ENCODE data around the gene LRRC45.

Gene LRRC45

GRCh38 chr17:82022310-82022980 is 660 bp upstream of the LRRC45 start, which contains the start of gene CENPX:
CENPX (minus strand) TSS chr17:82022878; CDS start chr17:82022861, 17 bp downstream.
- H3K4me3 ChIP-seq (ENCODE audit: low read depth, low read length), result peak within 1 kb of the TSS; percentile 95
- H3K4me1 ChIP-seq (ENCODE audit: control insufficient read depth, insufficient read depth, low read length), result peaks cover 11% of the 10 kb centered on the region
- H3K9me3 ChIP-seq (ENCODE audit: control insufficient read depth, insufficient read depth, low read depth, low read length), result no peaks in the 10 kb centered on the region
- ChIA-PET POLR2A (interaction anchor here (0.6 to 5.1 kb wide), 35 partner anchors 8 to 319 kb away, joined by 3 to 61 read pairs (median 5); partner anchors contain the start of genes DCXR, FASN, MCRIP1 and MRPL12), CTCF (interaction anchor here (0.5 to 7.6 kb wide), 19 partner anchors 8 to 1054 kb away, joined by 3 to 105 read pairs (median 4); partner anchors contain the start of genes DCXR, NOTUM and RAC3)
- H3K36me3 ChIP-seq (ENCODE audit: control insufficient read depth in 2 of 2, insufficient read depth in 1 of 2, low read length in 2 of 2), result peaks cover 0 to 47% of the 10 kb centered on the region in 2 experiments; a peak in 2 of 3 replicates
- H3K27ac ChIP-seq (ENCODE audit: extremely low read depth, low read depth, low read length), result peak within 1 kb of the TSS; percentile 94
- TF ChIP-seq ZSCAN5A (tag by site-specific recombination; IDR thresholded peaks at IDR 0.05), result peak; percentile 36; the same call in 1 of the 2 replicates
- TF ChIP-seq CTCF (tag by site-specific recombination; IDR thresholded peaks at IDR 0.05), result 0 out of 2 replicates have a peak, but pooled peaks have one; percentile 8
- TF ChIP-seq ZNF404 (tag by site-specific recombination; IDR thresholded peaks at IDR 0.05), result no peak
- no peak for TF ChIP-seq SCRT2 (tag by site-specific recombination; IDR thresholded peaks at IDR 0.05)
- no peak for TF ChIP-seq PRDM1 (tag by site-specific recombination; IDR thresholded peaks at IDR 0.05)
- TF ChIP-seq ZNF132 (tag by site-specific recombination; IDR thresholded peaks at IDR 0.05; ENCODE audit: borderline replicate concordance), result no peak
- TF ChIP-seq ZBTB8A (tag by site-specific recombination; IDR thresholded peaks at IDR 0.05), result 0 out of 2 replicates have a peak, but pooled peaks have one; percentile 49
- no peak for TF ChIP-seq ZNF639 (tag by site-specific recombination; IDR thresholded peaks at IDR 0.05)
- TF ChIP-seq ZNF2 (tag by site-specific recombination; IDR thresholded peaks at IDR 0.05), result peak; percentile 64; the same call in 1 of the 2 replicates
- TF ChIP-seq ZNF266 (tag by site-specific recombination; IDR thresholded peaks at IDR 0.05; ENCODE audit: low read depth), result no peak
- no peak for TF ChIP-seq ZNF654 (tag by site-specific recombination; IDR thresholded peaks at IDR 0.05; ENCODE audit: low read depth)
- no peak for TF ChIP-seq ZBTB21 (tag by site-specific recombination; IDR thresholded peaks at IDR 0.05)
- no peak for TF ChIP-seq ZNF501 (tag by site-specific recombination; IDR thresholded peaks at IDR 0.05)
- TF ChIP-seq ZNF549 (tag by site-specific recombination; IDR thresholded peaks at IDR 0.05), result no peak
- TF ChIP-seq PATZ1 (tag by site-specific recombination; IDR thresholded peaks at IDR 0.05), result peak; percentile 75; the same call in 1 of the 2 replicates
- TF ChIP-seq ZNF558 (tag by site-specific recombination; IDR thresholded peaks at IDR 0.05), result no peak
- TF ChIP-seq ZSCAN30 (tag by site-specific recombination; IDR thresholded peaks at IDR 0.05), result no peak
- peak; percentile 87 for TF ChIP-seq OSR2 (tag by site-specific recombination; IDR thresholded peaks at IDR 0.05)
- peak; percentile 29; the same call in 1 of the 2 replicates for TF ChIP-seq TSHZ1 (tag by site-specific recombination; IDR thresholded peaks at IDR 0.05; ENCODE audit: borderline replicate concordance)
- TF ChIP-seq ZNF114 (tag by site-specific recombination; IDR thresholded peaks at IDR 0.05), result no peak
- no peak; the same call in 1 of the 2 replicates for TF ChIP-seq ZNF398 (tag by site-specific recombination; IDR thresholded peaks at IDR 0.05)
- TF ChIP-seq ZNF211 (tag by site-specific recombination; IDR thresholded peaks at IDR 0.05; ENCODE audit: low read depth), result no peak
- peak; percentile 51; the same call in 1 of the 2 replicates for TF ChIP-seq ZNF645 (tag by site-specific recombination; IDR thresholded peaks at IDR 0.05)

Measured in HEK293 (cell line).